ENCODE data around the gene OR5K4. TPM values are rescaled to one million over a fixed set of nuclear protein-coding genes. Genes with fewer than 3 reads are reported as not detected.

The OR5K4 gene
- total and polyA plus RNA-seq, 8 donors = not detected

- H3K27me3 ChIP-seq = peaks cover 0 to 7% (median 0%) of the 10 kb centered on the region in 3 donors
- H3K27ac ChIP-seq = no peak overlapping the region
- WGBS, 5 donors = 26 to 54% (median 37%) methylated on average over 12 of the region's 12 CpGs
- intact Hi-C loops (cut with DNase I; ENCODE audit: low total_unique reads) = loop anchor here (5.0 kb wide), 1 partner anchor 288 kb away; the partner anchor contains the start of gene GABRR3
- DNase-seq = peak; percentile 20 to 65
- H3K9me3 ChIP-seq = no peaks in the 10 kb centered on the region
- peak overlapping the region; percentile 0 to 36 (median 24) for H3K4me3 ChIP-seq
- TF ChIP-seq POLR2A (IDR thresholded peaks at IDR 0.05) = no peak
- peak in 1 of 3 donors; percentile 48 for TF ChIP-seq POLR2AphosphoS5 (IDR thresholded peaks at IDR 0.05)
- TF ChIP-seq EP300 (IDR thresholded peaks at IDR 0.05) = no peak
- H3K4me1 ChIP-seq = no peaks in the 10 kb centered on the region
- H3K36me3 ChIP-seq = no peaks in the 10 kb centered on the region
Measured at GRCh38 chr3:98325055-98325454, 28.6 kb upstream of the OR5K4 start.

DNA sequence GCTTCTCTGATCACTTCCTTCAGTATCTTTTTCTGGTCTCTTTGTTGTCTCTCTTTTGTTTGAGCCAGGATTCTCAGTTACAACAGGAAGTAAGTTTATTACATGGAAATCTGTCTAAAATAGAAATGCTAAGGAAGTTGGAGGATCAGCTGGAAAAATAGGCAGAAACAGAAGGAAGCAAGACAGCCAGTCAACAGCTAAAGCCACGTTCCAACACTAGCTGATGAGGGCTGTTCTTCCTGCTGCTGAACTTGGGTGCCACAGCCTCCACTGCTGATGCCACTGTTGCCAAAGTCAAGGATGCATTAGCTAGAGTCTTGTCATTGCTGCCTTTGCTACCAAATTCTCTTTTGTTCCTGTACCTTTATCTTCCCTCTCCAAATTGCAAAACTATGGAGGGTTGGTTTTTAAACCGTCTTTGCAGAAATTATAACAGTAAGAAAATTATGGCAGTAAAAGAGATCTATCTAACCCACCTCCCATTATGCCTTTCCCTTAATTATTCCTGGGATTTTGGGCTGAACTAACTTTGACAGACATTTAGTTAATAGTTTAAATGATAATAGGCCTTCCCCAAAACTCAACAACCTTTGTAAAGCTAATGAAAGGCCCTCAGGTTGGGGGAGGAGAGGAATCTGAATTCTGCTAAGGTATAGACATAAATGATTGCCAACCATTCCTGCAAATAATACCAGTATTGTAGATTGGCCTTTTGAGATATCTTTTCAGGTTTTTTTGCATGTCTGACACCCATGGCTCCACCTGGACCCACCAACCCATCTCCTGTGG lies 27.4 kb upstream of the OR5K4 start:
- no peak overlapping the region for H3K27ac ChIP-seq
- DNase-seq = peak in 1 of 2 donors; percentile 2
- TF ChIP-seq EP300 (IDR thresholded peaks at IDR 0.05) (no peak), CTCF (IDR thresholded peaks at IDR 0.05) (no peak), POLR2AphosphoS5 (IDR thresholded peaks at IDR 0.05) (no peak), POLR2A (IDR thresholded peaks at IDR 0.05) (no peak)
- no peaks in the 10 kb centered on the region for H3K9me3 ChIP-seq
- H3K27me3 ChIP-seq = peaks cover 0 to 7% (median 0%) of the 10 kb centered on the region in 3 donors
- intact Hi-C loops (cut with DNase I; ENCODE audit: low total_unique reads) = loop anchor here (5.0 kb wide), 1 partner anchor 289 kb away; the partner anchor contains the start of gene GABRR3
- no peaks in the 10 kb centered on the region for H3K36me3 ChIP-seq
- H3K4me3 ChIP-seq = no peak overlapping the region
- H3K4me1 ChIP-seq = no peaks in the 10 kb centered on the region
- WGBS, 5 donors = 58 to 74% (median 71%) methylated on average over 2 of the region's 2 CpGs

DNA sequence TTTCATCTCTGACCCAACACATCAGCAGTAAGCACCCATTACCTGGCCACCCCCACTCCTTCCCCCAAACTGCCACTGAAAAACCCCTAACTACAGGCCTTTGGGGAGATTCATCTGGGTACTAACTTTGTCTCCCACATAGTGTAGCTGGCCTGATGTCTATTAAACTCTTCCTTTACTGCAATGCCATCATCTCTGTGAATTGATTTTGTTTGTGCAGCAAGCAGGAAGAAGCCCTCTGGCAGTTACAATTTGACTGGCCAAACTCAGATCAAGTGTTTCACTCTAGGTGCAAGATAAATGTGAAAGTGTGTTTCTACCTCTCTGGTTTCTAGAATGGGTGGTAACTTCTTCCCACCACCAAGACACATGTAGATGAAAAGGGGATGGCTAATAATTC lies 26.7 kb upstream of the OR5K4 start:
- Histone ChIP-seq H3K4me1 (no peaks in the 10 kb centered on the region), H3K27ac (no peak overlapping the region), H3K4me3 (no peak overlapping the region), H3K27me3 (peaks cover 0 to 7% (median 0%) of the 10 kb centered on the region in 3 donors), H3K9me3 (no peaks in the 10 kb centered on the region), H3K36me3 (no peaks in the 10 kb centered on the region)
- DNase-seq = no peak
- TF ChIP-seq POLR2A (IDR thresholded peaks at IDR 0.05) (no peak), CTCF (IDR thresholded peaks at IDR 0.05) (no peak), POLR2AphosphoS5 (IDR thresholded peaks at IDR 0.05) (no peak), EP300 (IDR thresholded peaks at IDR 0.05) (no peak)
- intact Hi-C loops (cut with DNase I; ENCODE audit: low total_unique reads) = loop anchor here (5.0 kb wide), 1 partner anchor 290 kb away; the partner anchor contains the start of gene GABRR3

DNA sequence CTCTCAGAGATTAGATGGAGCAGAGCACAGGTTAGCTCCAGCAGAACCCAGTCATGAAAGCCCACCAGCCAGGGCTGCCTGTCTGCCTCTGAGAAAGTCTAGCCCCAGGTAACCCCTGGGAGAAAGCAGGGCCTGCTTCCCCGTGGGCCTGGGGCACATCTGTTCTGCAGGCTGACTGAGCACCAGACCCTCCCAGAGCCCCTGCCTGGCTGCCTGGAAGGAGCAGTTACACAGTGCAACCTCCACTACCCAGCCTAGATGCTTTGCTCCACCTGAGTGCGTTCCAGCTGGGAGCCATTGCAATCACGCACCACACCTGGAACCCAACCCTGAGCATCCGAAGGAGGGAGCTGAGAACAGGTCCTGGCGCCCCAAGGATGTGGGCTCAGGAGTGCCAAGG lies 24.7 kb upstream of the OR5K4 start:
- no peak for TF ChIP-seq POLR2A (IDR thresholded peaks at IDR 0.05)
- no peak for TF ChIP-seq POLR2AphosphoS5 (IDR thresholded peaks at IDR 0.05)
- TF ChIP-seq CTCF (IDR thresholded peaks at IDR 0.05) = no peak
- TF ChIP-seq EP300 (IDR thresholded peaks at IDR 0.05) = no peak
- Histone ChIP-seq H3K27me3 (peaks cover 0 to 7% (median 0%) of the 10 kb centered on the region in 3 donors), H3K27ac (no peak overlapping the region), H3K4me1 (no peaks in the 10 kb centered on the region), H3K4me3 (no peak overlapping the region), H3K9me3 (no peaks in the 10 kb centered on the region), H3K36me3 (no peaks in the 10 kb centered on the region)
- WGBS, 5 donors = 60 to 86% (median 83%) methylated on average over 5 of the region's 5 CpGs
- intact Hi-C loops (cut with DNase I; ENCODE audit: low total_unique reads) = loop anchor here (5.0 kb wide), 1 partner anchor 292 kb away; the partner anchor contains the start of gene GABRR3
- peak in 1 of 2 donors; percentile 1 for DNase-seq

All from stomach (tissue), 9 donors.